Measurements from ENCODE around the gene AMDHD2. TPM values are rescaled to one million over a fixed set of nuclear protein-coding genes. Genes with fewer than 3 reads are reported as not detected.

The AMDHD2 gene
- total and polyA plus RNA-seq, 2 of the 8 experiments (the other 6 are each of a cell fraction or from before 2014, with no cell fraction given) = 43.0 to 54.6 TPM

DNA sequence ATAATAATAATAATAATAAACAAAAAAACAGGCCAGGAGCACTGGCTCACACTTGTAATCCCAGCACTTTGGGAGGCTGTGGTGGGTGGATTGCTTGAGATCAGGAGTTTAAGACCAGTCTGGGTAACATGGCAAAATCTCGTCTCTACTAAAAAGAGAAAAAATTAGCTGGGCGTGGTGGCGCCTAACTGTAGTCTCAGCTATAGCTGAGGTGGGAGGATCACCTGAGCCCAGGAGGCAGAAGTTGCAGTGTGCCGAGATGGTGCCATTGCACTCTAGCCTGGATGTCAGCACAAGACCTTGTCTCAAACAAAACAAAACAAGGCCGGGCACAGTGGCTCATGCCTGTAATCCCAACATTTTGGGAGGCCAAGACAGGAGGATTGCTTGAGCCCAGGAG lies 25.1 kb upstream of the AMDHD2 start (continued):
- TF ChIP-seq EGR1 (IDR thresholded peaks at IDR 0.05; ENCODE audit: borderline replicate concordance, low read depth, low read length) (no peak), SP1 (IDR thresholded peaks at IDR 0.05; ENCODE audit: low read depth, low read length) (no peak), EP300 (IDR thresholded peaks at IDR 0.05; ENCODE audit: borderline replicate concordance in 1 of 2, low read depth in 2 of 2, low read length in 2 of 2) (no peak), SIX5 (IDR thresholded peaks at IDR 0.05; ENCODE audit: low read depth, low read length) (no peak), CHD2 (IDR thresholded peaks at IDR 0.05; ENCODE audit: low read length) (no peak)

All from H1 (cell line).